Stimulated activated CD8-positive, alpha-beta memory T cell treated with anti-CD3 and anti-CD28 coated beads, Interleukin-4, amount 100 ng/mL, for 1 hour (primary cell): ENCODE results near the gene CD300C.
"Not testable (repeated sequence)": the region's sequence is repeated elsewhere in the genome, so short reads cannot be mapped to it uniquely, and the experiment has no call there.

Experiments used
- DNase-seq, 2 donors: peaks; one replicate each; pipeline ENCODE4 v3.0.0-alpha.2; 2020; ENCODE audit warnings: low read depth in 2 of 2, low spot score in 1 of 2

CD300C gene

GRCh38 chr17:74563358-74563757 is 17.4 kb upstream of the CD300C start:
- no peak for DNase-seq

- no peak for DNase-seq
Measured at GRCh38 chr17:74561586-74561985, 15.7 kb upstream of the CD300C start.

GRCh38 chr17:74558882-74559519 is 13.1 kb upstream of the CD300C start:
- no peak for DNase-seq

- not testable (repeated sequence) for DNase-seq
Measured at GRCh38 chr17:74558402-74558801, 12.5 kb upstream of the CD300C start.

GRCh38 chr17:74555427-74555940 is 9.6 kb upstream of the CD300C start:
- DNase-seq = no peak

GRCh38 chr17:74554909-74555308 is 9.0 kb upstream of the CD300C start:
- no peak for DNase-seq

GRCh38 chr17:74552037-74552436 is 6.1 kb upstream of the CD300C start:
- DNase-seq = no peak

- no peak for DNase-seq
Measured at GRCh38 chr17:74550602-74551001, 4.7 kb upstream of the CD300C start.

- DNase-seq = no peak
Measured at GRCh38 chr17:74549343-74549742, 3.4 kb upstream of the CD300C start.

- no peak for DNase-seq
Measured at GRCh38 chr17:74547736-74548135, 1.8 kb upstream of the CD300C start.

- DNase-seq = no peak
Measured at GRCh38 chr17:74547264-74547663, 1.3 kb upstream of the CD300C start.

GRCh38 chr17:74546586-74546985 is 671 bp upstream of the CD300C start:
- DNase-seq = no peak

GRCh38 chr17:74544991-74545842 is 698 bp downstream of the CD300C start:
- no peak for DNase-seq

GRCh38 chr17:74543891-74544760 is 1.8 kb downstream of the CD300C start:
- no peak for DNase-seq

- DNase-seq = no peak
Measured at GRCh38 chr17:74543406-74543805, 2.5 kb downstream of the CD300C start.

- DNase-seq = no peak
Measured at GRCh38 chr17:74542727-74543383, 3.1 kb downstream of the CD300C start.

- no peak for DNase-seq
Measured at GRCh38 chr17:74542166-74542565, 3.7 kb downstream of the CD300C start.

- no peak for DNase-seq
Measured at GRCh38 chr17:74541176-74542111, 4.5 kb downstream of the CD300C start.

- no peak for DNase-seq
Measured at GRCh38 chr17:74539281-74539820, 6.6 kb downstream of the CD300C start.

- no peak for DNase-seq
Measured at GRCh38 chr17:74536890-74537289, 9.0 kb downstream of the CD300C start.
